Measurements from ENCODE around the gene GPSM1. TPM values are rescaled to one million over a fixed set of nuclear protein-coding genes. Genes with fewer than 3 reads are reported as not detected.

The GPSM1 gene
- total RNA-seq, 1 experiment from 2014 or later = 14.2 TPM

DNA sequence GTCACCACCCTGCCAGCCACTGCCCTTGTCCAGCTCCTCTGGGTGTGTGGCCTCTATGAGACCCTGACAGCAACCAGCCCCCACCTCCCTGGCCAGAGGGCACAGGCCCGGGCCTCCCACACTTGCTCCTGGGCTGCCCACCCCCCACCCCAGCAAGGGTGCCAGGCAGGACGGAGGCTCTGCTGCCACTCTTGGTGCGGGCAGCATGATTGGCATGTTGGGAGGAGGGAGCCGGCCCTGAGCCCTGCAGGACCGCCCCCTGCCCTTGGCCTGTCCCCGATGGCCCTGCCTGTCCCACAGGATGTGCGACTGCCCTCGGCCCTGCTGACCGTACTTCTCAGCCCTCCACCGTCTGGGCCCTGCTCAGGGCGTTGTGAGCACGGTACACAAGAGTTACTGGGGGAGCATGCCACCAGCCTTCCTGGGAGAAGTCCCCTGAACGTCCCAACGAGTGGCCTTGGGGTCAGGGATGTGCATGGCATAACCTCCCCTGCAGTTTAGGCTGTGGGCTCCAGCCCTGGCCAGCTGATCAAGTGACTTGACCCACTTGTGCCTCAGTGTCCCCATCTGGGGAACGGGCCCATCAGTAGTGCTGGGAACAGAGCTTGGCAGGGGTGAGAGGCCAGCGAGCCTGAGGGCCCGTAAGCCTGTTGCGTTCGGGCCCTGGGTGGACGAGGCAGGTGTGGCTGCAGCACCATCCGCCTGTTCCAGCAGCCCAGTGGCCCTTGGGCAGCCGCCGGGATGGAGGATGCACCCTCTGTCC, 16.0 kb downstream of the GPSM1 start:
- H3K9me3 Mint-ChIP-seq = no peaks in the 10 kb centered on the region
- H3K36me3 Mint-ChIP-seq = no peaks in the 10 kb centered on the region
- CTCF ChIA-PET = interaction anchor here (0.6 to 3.3 kb wide), 5 partner anchors 20 to 724 kb away, joined by 3 to 33 read pairs (median 4); partner anchors contain the start of gene DNLZ
- H3K27me3 Mint-ChIP-seq (ENCODE audit: low read depth) = no peaks in the 10 kb centered on the region
- no peaks in the 10 kb centered on the region for H3K4me1 Mint-ChIP-seq
- peak overlapping the region; percentile 53 for H3K4me3 Mint-ChIP-seq
- peak; percentile 4; the same call in 1 of the 2 replicates for ATAC-seq
- POLR2A ChIA-PET = interaction anchor here (1.3 kb wide), 1 partner anchor 19 kb away, joined by 3 read pairs; no protein-coding TSS in a partner anchor
- no peak overlapping the region for H3K27ac Mint-ChIP-seq
- TF ChIP-seq TEAD1 (CRISPR knock-in tag; IDR thresholded peaks at IDR 0.05) = no peak
- DNase-seq (ENCODE audit: low spot score) = no peak

DNA sequence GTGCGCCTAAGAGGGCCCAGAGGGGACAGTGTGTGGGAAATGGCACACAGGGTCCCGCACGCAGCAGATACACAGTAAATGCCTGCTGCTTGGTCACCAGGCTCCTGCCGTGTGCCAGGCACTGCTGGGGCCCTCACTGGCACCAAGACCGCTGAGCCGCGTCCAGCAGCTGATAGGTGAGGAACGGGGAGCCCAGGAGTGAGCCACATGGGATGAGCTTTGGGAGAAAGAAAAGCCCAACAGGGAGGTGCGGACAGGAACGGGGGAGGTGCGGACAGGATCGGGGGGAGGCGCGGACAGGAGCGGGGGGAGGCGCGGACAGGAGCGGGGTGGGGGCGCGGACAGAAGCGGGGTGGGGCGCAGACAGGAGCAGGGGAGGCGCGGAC, 16.5 kb downstream of the GPSM1 start:
- ChIA-PET CTCF (interaction anchor here (3.3 kb wide), 1 partner anchor 19 kb away, joined by 33 read pairs; the partner anchor contains the start of gene DNLZ), POLR2A (no interaction called here)
- no peaks in the 10 kb centered on the region for H3K4me1 Mint-ChIP-seq
- H3K36me3 Mint-ChIP-seq = no peaks in the 10 kb centered on the region
- no peak overlapping the region for H3K4me3 Mint-ChIP-seq
- ATAC-seq (no peak), DNase-seq (ENCODE audit: low spot score) (no peak)
- H3K9me3 Mint-ChIP-seq = no peaks in the 10 kb centered on the region
- H3K27ac Mint-ChIP-seq = no peak overlapping the region
- no peaks in the 10 kb centered on the region for H3K27me3 Mint-ChIP-seq (ENCODE audit: low read depth)
- TF ChIP-seq CREB1 (CRISPR knock-in tag; IDR thresholded peaks at IDR 0.05) (no peak), TP53 (CRISPR knock-in tag; IDR thresholded peaks at IDR 0.05) (no peak), ZNF396 (CRISPR knock-in tag; IDR thresholded peaks at IDR 0.05; ENCODE audit: borderline replicate concordance) (no peak), IRF2 (CRISPR knock-in tag; IDR thresholded peaks at IDR 0.05; ENCODE audit: borderline replicate concordance, low read depth) (no peak), CBFB (CRISPR knock-in tag; IDR thresholded peaks at IDR 0.05; ENCODE audit: low read depth) (no peak)
- TF ChIP-seq, protein P1, sequence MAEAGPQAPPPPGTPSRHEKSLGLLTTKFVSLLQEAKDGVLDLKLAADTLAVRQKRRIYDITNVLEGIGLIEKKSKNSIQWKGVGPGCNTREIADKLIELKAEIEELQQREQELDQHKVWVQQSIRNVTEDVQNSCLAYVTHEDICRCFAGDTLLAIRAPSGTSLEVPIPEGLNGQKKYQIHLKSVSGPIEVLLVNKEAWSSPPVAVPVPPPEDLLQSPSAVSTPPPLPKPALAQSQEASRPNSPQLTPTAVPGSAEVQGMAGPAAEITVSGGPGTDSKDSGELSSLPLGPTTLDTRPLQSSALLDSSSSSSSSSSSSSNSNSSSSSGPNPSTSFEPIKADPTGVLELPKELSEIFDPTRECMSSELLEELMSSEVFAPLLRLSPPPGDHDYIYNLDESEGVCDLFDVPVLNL (CRISPR knock-in tag; IDR thresholded peaks at IDR 0.05; ENCODE audit: borderline replicate concordance, low read depth) = no peak

- no peaks in the 10 kb centered on the region for H3K36me3 Mint-ChIP-seq
- DNase-seq (ENCODE audit: low spot score) (no peak), ATAC-seq (no peak)
- no peaks in the 10 kb centered on the region for H3K4me1 Mint-ChIP-seq
- POLR2A ChIA-PET = no interaction called here
- H3K4me3 Mint-ChIP-seq = no peak overlapping the region
- H3K27ac Mint-ChIP-seq = no peak overlapping the region
- TF ChIP-seq FOXP1 (CRISPR knock-in tag; IDR thresholded peaks at IDR 0.05; ENCODE audit: borderline replicate concordance) = 0 out of 2 replicates have a peak, but pooled peaks have one; percentile 10
- TF ChIP-seq, protein P2, sequence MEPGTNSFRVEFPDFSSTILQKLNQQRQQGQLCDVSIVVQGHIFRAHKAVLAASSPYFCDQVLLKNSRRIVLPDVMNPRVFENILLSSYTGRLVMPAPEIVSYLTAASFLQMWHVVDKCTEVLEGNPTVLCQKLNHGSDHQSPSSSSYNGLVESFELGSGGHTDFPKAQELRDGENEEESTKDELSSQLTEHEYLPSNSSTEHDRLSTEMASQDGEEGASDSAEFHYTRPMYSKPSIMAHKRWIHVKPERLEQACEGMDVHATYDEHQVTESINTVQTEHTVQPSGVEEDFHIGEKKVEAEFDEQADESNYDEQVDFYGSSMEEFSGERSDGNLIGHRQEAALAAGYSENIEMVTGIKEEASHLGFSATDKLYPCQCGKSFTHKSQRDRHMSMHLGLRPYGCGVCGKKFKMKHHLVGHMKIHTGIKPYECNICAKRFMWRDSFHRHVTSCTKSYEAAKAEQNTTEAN (CRISPR knock-in tag; IDR thresholded peaks at IDR 0.05) = no peak
- TF ChIP-seq, protein P3, sequence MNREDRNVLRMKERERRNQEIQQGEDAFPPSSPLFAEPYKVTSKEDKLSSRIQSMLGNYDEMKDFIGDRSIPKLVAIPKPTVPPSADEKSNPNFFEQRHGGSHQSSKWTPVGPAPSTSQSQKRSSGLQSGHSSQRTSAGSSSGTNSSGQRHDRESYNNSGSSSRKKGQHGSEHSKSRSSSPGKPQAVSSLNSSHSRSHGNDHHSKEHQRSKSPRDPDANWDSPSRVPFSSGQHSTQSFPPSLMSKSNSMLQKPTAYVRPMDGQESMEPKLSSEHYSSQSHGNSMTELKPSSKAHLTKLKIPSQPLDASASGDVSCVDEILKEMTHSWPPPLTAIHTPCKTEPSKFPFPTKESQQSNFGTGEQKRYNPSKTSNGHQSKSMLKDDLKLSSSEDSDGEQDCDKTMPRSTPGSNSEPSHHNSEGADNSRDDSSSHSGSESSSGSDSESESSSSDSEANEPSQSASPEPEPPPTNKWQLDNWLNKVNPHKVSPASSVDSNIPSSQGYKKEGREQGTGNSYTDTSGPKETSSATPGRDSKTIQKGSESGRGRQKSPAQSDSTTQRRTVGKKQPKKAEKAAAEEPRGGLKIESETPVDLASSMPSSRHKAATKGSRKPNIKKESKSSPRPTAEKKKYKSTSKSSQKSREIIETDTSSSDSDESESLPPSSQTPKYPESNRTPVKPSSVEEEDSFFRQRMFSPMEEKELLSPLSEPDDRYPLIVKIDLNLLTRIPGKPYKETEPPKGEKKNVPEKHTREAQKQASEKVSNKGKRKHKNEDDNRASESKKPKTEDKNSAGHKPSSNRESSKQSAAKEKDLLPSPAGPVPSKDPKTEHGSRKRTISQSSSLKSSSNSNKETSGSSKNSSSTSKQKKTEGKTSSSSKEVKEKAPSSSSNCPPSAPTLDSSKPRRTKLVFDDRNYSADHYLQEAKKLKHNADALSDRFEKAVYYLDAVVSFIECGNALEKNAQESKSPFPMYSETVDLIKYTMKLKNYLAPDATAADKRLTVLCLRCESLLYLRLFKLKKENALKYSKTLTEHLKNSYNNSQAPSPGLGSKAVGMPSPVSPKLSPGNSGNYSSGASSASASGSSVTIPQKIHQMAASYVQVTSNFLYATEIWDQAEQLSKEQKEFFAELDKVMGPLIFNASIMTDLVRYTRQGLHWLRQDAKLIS (CRISPR knock-in tag; IDR thresholded peaks at IDR 0.05; ENCODE audit: borderline replicate concordance) = no peak
- TF ChIP-seq RORB (CRISPR knock-in tag; IDR thresholded peaks at IDR 0.05) = no peak
- CTCF ChIA-PET = interaction anchor here (1.2 to 3.3 kb wide), 3 partner anchors 18 to 22 kb away, joined by 3 to 41 read pairs (median 33); partner anchors contain the start of gene DNLZ
- no peaks in the 10 kb centered on the region for H3K9me3 Mint-ChIP-seq
- no peaks in the 10 kb centered on the region for H3K27me3 Mint-ChIP-seq (ENCODE audit: low read depth)
Measured at GRCh38 chr9:136344544-136345280, 17.4 kb downstream of the GPSM1 start.

All from WTC11 (cell line).